SK-N-MC (cell line): ENCODE results near the gene GALNTL6.

Source experiments
- DNase-seq: peaks from one replicate; pipeline ENCODE4 v3.0.0-alpha.2; 2011; ENCODE audit warnings: low read depth, low spot score
- H3K27ac ChIP-seq: fragments of 200-600 bp; sonication (generic); 2 replicates; pipeline ENCODE4 v1.5.1; 2016; ENCODE audit warnings: mixed run types
- H3K36me3 ChIP-seq: fragments of 200-600 bp; sonication (generic); 2 replicates; pipeline ENCODE4 v1.6.1; 2017; ENCODE audit warnings: antibody characterized with exemption, low read length, mixed read lengths; ENCODE audit not compliant: insufficient read depth
- H3K4me3 ChIP-seq: fragments of 200-600 bp; sonication (generic); 2 replicates; pipeline ENCODE4 v1.5.1; 2016
- H3K9ac ChIP-seq: fragments of 200-600 bp; sonication (generic); 2 replicates; pipeline ENCODE4 v1.8.0; 2017; ENCODE audit warnings: mixed run types, mixed read lengths; ENCODE audit not compliant: insufficient read length
- H3K9me3 ChIP-seq: fragments of 200-600 bp; sonication (generic); 2 replicates; pipeline ENCODE4 v1.6.1; 2017; ENCODE audit warnings: low read depth, mild to moderate bottlenecking, antibody characterized with exemption, low read length, moderate library complexity, mixed read lengths
- EZH2 ChIP-seq: fragments of 200-600 bp; sonication (generic); IDR thresholded peaks from one replicate; pipeline ENCODE4 v1.6.1; 2017; ENCODE audit warnings: antibody characterized with exemption
- FOXP2 ChIP-seq: optimal IDR thresholded peaks from 2 replicates; pipeline ENCODE3; 2011; ENCODE audit warnings: mild to moderate bottlenecking, moderate library complexity; ENCODE audit not compliant: insufficient read depth; ENCODE audit errors: extremely low read length, control extremely low read depth
- POLR2AphosphoS5 ChIP-seq: IDR thresholded peaks from 2 replicates; pipeline ENCODE4 v1.6.1; 2012; ENCODE audit warnings: mild to moderate bottlenecking, low read depth, low read length, borderline replicate concordance

The GALNTL6 gene

DNA sequence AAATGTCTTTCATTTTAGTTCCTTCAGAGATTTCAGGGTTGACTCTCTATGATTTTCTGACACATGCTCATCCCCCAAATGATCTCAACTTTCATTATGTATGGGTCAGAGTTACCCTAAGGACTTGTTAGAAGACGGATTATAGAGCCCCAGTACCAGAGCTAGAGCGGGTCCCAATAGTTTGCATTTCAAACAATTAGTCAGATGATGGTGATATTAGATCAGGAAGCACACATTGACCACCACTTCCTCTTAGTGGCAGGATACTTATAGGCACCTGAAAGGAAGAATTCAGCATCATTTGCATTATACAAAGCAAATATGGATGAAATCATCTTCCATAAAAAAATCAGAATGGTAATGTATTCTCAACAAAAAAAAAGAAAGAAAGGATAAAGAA lies 106.1 kb downstream of the GALNTL6 start:
- DNase-seq = no peak
- no peak overlapping the region for H3K4me3 ChIP-seq
- H3K9ac ChIP-seq = no peak overlapping the region
- no peaks in the 10 kb centered on the region for H3K36me3 ChIP-seq
- TF ChIP-seq POLR2AphosphoS5 = no peak
- no peak for TF ChIP-seq FOXP2
- TF ChIP-seq EZH2 = no peak
- H3K27ac ChIP-seq = no peak overlapping the region
- H3K9me3 ChIP-seq = no peaks in the 10 kb centered on the region

DNA sequence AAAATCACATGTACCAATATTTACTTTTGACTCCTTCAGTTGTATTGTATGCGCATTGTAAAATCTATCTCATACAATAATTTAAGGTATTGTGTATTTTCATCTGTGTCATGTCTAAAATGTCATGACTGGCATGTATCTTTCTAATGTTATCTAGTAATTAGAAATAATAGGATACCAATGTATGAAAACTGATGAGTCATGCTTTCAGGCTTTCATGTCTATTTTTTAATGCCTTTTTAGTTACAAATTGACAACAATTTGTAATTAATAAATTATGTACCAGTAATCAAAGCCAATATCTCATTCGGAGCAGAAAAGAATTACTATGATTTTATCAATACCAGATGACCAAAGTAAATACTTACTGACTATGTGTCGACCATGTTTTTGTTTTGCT lies 107.7 kb downstream of the GALNTL6 start:
- Histone ChIP-seq H3K4me3 (no peak overlapping the region), H3K9ac (no peak overlapping the region), H3K27ac (no peak overlapping the region), H3K9me3 (no peaks in the 10 kb centered on the region), H3K36me3 (no peaks in the 10 kb centered on the region)
- TF ChIP-seq FOXP2 = no peak
- TF ChIP-seq EZH2 = no peak
- no peak for TF ChIP-seq POLR2AphosphoS5
- DNase-seq = no peak

DNA sequence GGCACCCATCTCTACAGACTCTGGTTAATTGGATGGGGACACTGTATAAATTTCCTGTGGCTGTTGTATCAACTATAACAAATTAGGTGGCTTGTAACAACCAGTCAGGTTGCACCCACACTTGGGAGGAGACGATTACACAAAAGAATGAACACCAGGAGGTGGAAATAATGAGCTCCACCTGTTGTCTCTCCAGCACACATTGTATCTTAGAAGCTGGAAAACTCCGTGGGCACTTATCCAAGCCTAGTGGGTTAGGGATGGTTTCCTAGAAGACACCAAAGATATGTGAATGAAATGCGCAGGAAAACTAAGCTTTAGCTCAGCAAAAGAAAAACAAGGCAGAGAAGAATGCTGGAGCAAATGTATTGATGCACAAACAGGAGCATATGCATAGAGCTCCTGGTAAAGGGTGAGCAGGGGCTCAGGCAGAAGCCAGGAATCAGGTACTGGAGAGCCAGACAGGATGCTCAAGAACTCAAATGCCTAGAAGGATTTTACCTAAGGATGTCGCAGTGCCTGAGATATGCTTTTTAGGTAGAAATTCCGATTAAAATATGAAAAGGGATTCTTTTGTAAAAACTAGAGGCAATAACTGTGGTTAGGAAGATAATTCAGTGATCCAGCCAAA lies 111.7 kb downstream of the GALNTL6 start:
- no peak overlapping the region for H3K4me3 ChIP-seq
- no peaks in the 10 kb centered on the region for H3K36me3 ChIP-seq
- no peaks in the 10 kb centered on the region for H3K9me3 ChIP-seq
- no peak overlapping the region for H3K27ac ChIP-seq
- no peak overlapping the region for H3K9ac ChIP-seq
- no peak for TF ChIP-seq POLR2AphosphoS5
- TF ChIP-seq EZH2 = no peak
- DNase-seq = no peak

DNA sequence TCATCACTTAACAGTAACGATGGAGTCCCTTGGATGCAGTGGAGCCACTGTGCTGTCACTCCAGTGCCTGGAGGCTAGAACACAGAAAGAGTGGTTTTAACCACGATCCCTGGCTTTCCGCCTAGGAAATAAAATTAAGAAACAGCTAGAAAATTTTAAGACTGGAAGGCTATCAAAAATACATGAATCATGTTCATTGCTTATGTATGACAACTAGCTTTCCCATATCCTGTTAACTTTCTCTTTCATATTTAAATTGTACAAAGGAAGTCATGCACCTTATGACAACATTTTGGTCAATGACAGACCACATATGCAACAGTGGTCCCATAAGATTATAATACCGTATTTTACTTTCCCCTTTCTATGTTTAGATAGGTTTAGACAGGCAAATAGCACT lies 115.1 kb downstream of the GALNTL6 start:
- no peak overlapping the region for H3K9ac ChIP-seq
- TF ChIP-seq FOXP2 (no peak), EZH2 (no peak), POLR2AphosphoS5 (peak; percentile 30; the same call in 1 of the 2 replicates)
- no peak overlapping the region for H3K4me3 ChIP-seq
- peak; percentile 57 for DNase-seq
- no peaks in the 10 kb centered on the region for H3K9me3 ChIP-seq
- H3K27ac ChIP-seq = no peak overlapping the region
- no peaks in the 10 kb centered on the region for H3K36me3 ChIP-seq

DNA sequence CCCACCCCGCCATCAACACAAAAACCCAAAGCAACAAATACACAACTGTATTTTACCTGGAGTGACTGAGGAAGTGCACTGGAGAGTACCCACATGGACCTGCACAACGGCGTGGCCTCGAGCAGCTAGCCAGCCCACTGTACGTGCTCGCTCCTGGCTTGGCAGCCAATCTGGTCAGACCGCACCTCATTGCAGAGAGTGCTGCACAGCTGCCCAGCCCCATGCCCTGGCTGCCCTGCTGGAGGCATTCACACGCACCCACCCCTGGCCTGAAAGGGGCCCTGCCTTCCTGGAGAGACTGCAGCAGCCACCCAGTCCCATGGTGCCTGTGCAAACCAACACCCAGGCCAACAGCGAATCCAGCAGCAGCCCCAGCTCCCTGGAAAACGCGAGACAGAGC lies 116.3 kb downstream of the GALNTL6 start:
- TF ChIP-seq FOXP2 (no peak), POLR2AphosphoS5 (no peak), EZH2 (no peak)

DNA sequence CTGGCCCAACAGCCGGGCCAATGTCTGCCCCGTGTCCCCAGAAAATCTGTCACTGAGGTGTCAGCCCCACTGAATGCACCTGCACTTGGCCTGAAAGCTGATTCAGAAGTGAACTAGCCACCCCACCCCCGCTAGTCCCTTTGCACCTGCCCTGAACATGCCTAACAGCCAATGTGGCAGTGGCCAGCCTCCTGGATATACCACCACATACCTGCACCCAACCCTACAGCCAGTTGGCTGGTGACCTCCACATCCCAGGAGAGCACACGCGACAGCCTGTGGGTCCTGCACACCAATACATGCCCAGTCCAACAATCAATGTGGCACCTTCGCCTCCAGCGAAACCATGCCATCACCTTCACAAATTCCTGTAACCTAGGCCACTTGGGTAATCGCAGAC lies 116.7 kb downstream of the GALNTL6 start:
- no peak overlapping the region for H3K27ac ChIP-seq
- no peaks in the 10 kb centered on the region for H3K9me3 ChIP-seq
- DNase-seq = no peak
- no peaks in the 10 kb centered on the region for H3K36me3 ChIP-seq
- no peak overlapping the region for H3K9ac ChIP-seq
- no peak overlapping the region for H3K4me3 ChIP-seq
- TF ChIP-seq EZH2 (no peak), POLR2AphosphoS5 (no peak)

More for the DNA sequence above, 116.3 kb downstream of the GALNTL6 start:
- Histone ChIP-seq H3K36me3 (no peaks in the 10 kb centered on the region), H3K4me3 (no peak overlapping the region), H3K9ac (no peak overlapping the region), H3K27ac (no peak overlapping the region), H3K9me3 (no peaks in the 10 kb centered on the region)
- no peak for DNase-seq

DNA sequence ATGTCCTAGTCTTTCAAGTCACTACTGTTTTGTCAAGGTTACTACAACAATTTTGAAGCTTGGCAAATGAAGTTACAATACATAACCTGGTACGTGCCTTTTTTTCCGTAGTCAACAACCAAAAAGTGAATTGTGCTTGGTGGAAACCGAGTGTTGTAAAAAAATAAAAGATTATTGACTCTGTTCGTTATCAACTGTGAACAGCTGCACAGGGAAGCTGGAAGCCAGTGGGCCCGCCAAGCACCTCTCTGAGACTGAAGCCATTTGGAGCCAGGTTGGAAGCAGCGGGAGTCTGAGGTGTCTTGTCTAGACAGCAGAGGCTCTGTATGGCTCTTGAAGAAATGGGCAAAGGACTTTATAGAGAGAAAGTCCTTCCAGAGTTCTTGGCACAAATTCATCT lies 119.0 kb downstream of the GALNTL6 start:
- TF ChIP-seq EZH2 (no peak), POLR2AphosphoS5 (no peak), FOXP2 (no peak)
- H3K36me3 ChIP-seq = no peaks in the 10 kb centered on the region
- no peak overlapping the region for H3K27ac ChIP-seq
- H3K9ac ChIP-seq = no peak overlapping the region
- DNase-seq = no peak
- no peaks in the 10 kb centered on the region for H3K9me3 ChIP-seq
- no peak overlapping the region for H3K4me3 ChIP-seq

DNA sequence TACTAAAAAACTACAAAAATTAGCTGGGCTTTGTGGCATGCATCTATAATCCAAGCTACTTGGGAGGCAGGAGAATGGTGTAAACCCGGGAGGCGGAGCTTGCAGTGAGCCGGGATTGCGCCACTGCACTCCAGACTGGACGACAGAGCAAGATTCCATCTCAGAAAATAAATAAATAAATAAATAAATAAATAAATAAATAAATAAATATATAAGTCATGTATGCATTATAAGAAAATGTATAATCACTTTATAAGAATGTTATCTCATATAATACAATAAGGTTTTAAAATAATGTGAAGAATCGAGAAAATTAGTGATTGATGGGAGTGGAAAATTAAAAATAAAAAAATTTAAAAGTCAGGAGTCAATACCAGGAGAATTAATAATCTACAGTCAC lies 127.5 kb downstream of the GALNTL6 start:
- Histone ChIP-seq H3K4me3 (no peak overlapping the region), H3K27ac (no peak overlapping the region), H3K9me3 (no peaks in the 10 kb centered on the region), H3K36me3 (no peaks in the 10 kb centered on the region), H3K9ac (no peak overlapping the region)
- DNase-seq = no peak
- TF ChIP-seq FOXP2 (no peak), POLR2AphosphoS5 (no peak), EZH2 (no peak)

DNA sequence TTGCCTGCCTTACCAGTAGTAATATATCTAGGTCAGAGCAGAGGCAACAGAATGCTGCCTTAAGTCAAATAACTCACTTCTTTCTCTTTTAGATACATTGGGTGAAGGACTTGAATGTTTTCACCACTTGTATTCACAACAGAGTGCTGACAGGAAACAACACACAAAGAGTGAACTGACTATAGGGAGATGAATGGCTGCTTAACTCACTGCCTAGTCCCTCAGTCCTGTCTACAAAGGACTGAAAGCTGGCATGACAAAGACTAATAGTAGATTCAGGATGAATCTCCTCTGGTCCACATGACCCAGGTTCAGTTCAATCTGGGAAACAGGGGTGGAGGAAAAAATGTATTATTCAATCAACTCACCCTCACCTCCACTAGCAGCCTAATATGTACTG lies 134.2 kb downstream of the GALNTL6 start:
- no peak for DNase-seq
- Histone ChIP-seq H3K4me3 (no peak overlapping the region), H3K27ac (no peak overlapping the region), H3K9me3 (no peaks in the 10 kb centered on the region), H3K9ac (no peak overlapping the region), H3K36me3 (no peaks in the 10 kb centered on the region)
- TF ChIP-seq EZH2 (no peak), FOXP2 (no peak), POLR2AphosphoS5 (no peak)
